Right ventricle myocardium inferior (tissue), 1 donor: ENCODE data around the gene NR3C2. TPM values are rescaled to one million over a fixed set of nuclear protein-coding genes. Genes with fewer than 3 reads are reported as not detected.
"Not testable (repeated sequence)": the region's sequence is repeated elsewhere in the genome, so short reads cannot be mapped to it uniquely, and the experiment has no call there.

Experiments used
- ATAC-seq: fragments of 200-7000 bp; cut with Tn5 transposase; one replicate; pipeline ENCODE4 v1.9.1; 2020; ENCODE audit warnings: mild to moderate bottlenecking, moderate library complexity
- DNase-seq: peaks from one replicate; pipeline ENCODE4 v3.0.0; 2021; ENCODE audit errors: missing footprints
- intact Hi-C: fragments of 100-400 bp; cut with DNase I; formaldehyde crosslinking; loops from one replicate; pipeline ENCODE4 v1.11.0; 2022
- total RNA-seq: library from RNA; stranded (reverse); fragmentation: NEBNext Ultra II Directional; extraction: Animal tissue kit (Norgen Biotek cat#: 25700); gene quantifications from one replicate; pipeline ENCODE4 v1.2.1, GENCODE V29; 2021
- donor health status: DM: no; HTN: yes; CAD: no; lungs with severe emphysema.

Gene NR3C2
- total RNA-seq, 1 donor from 2014 or later: 23.6 TPM

DNA sequence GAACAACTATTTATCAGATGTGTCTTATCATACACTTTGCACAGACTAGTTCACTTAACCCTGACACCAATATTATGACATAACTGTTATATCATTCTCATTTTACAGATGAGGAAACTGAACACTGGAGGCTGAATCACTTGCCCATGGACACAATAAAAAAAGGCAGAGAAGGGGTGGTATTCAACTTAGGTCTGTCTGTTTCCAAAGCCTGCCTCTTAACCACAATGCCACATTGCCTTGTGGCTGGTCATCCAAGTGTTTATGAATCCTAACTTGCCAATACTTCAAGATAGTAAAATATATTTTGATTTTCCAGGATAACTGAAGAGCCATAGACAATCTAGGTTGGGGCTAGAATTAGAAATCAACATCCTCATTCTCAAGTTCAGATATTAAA lies 327.8 kb downstream of the NR3C2 start:
- DNase-seq: no peak
- intact Hi-C loops: no loop called here

DNA sequence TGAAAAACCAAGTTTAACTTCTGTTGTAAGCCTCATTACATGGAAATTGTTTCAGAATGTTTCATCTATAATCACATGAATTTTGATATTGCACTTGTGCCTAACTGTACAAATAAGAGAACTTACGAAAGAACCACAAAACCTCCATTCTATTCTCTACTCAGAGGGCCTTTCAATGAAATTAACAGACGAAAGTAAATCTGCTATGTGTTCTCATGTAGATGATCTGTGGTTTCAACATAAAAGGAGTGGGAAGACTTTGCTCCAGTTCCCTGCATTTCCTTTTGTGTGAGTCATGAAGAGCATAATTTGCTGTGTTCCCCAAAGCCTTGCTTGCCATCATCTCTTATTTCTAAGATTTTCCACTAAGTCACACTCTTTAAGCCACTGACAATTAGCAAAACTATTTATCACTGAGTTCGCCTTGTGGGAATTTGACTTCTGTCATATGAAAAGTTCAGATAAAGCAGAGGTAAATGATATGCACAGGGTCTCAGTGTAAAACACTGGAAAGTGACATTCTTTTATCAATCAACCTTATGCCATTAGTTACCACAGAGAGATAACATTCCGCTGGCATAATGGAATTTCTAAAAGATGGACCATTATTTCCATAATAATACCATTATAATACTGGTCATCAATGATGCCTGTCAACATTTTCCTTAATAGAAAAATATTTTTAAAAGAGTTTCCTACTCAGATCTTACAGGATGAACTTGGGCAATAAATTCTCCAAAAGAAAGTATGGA lies 329.8 kb downstream of the NR3C2 start:
- intact Hi-C loops: no loop called here
- ATAC-seq (no peak), DNase-seq (no peak)

More for the DNA sequence above, 327.8 kb downstream of the NR3C2 start:
- no peak for ATAC-seq

DNA sequence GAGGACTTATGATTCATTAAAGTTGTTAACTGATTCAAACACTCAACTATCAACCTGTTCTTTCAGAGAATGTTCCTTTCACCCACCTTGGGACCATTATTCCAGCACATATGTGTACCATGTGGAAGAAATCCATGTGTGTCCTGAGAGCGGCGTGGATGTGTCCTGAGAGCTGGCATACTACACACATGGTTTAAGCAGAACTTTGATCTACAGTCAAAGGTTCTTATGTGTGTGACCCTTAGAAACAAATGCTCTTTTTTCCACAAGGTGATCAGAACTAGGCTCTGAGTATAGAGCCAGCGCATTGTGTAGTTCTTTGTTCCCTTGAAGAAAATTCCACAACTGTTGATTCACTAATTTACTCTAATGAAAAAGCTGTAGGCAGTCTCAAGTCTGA lies 332.0 kb downstream of the NR3C2 start:
- ATAC-seq (no peak), DNase-seq (no peak)
- intact Hi-C loops: no loop called here

DNA sequence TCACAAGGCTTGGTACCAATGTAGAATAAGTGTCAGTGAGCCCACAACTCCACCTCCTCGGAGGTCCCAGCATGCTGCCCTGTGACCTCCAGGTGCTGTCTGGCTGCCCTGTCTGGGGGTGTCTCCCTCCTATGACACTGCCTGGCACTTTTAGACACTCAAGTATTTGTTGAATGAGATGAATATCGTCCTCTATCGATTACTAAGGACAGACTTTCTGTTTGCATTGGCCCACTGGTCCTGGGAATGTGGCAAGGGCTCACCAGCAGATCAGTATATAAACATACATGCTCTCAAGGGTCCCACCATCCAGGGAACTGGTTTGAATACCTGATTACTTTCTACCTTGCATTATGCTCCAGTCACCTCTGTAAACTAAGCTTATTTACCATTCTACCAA lies 333.0 kb downstream of the NR3C2 start:
- no peak for DNase-seq
- intact Hi-C loops: no loop called here
- ATAC-seq: no peak

DNA sequence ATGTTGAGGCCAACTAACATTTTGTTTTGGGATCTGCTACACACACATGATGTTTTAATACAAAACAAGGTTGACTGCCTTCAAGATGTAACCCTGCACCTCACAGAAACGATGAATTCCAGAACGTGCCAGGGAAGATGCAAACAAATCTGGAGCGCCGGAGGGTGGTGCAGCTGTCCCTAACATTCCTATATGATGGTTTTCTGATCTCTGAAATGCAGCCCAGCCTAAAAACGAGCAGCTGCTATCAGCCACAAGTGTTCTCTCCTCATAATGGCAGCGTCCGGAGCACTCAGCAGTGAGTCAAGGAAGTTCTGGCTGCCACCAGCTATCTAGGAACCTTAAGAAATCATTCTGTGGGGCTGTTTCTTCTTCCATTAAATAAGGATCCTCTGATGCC lies 333.4 kb downstream of the NR3C2 start:
- DNase-seq (no peak), ATAC-seq (no peak)
- intact Hi-C loops: no loop called here

DNA sequence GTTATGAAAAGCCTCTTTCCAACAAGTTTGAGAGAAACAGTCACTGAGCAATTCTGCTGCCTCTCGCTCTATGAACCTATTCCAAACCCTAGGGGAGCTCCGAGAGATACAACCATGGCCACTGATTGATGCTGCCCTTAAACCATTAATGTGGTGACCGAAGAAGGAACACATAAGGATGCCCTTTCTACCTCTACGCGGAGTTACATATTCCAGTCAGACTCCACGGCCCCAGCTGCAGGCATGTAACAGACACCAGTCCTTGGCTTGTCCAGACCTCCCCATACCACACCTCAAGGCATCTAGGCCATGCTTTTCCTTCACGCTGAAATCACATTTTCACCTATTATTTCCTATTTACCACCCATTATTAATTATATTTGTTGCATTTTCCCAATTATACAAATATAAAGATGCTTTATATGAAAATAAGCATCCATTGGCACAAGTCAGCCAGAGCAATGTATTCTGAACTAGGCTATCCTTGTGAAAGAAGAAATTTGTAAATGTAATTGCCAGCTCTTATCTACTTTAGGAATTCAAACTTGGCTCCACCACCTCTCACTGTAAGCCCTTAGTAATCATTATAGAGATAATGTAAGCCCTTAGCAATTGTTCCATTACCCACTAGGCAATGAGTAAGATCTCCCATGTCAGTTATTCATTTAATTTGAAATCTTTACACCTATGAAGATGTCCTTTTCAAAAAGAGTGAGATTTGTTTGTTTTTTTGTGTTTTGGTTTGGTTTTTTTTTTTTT lies 338.4 kb downstream of the NR3C2 start:
- intact Hi-C loops: no loop called here
- no peak for DNase-seq
- ATAC-seq: peak; percentile 59

DNA sequence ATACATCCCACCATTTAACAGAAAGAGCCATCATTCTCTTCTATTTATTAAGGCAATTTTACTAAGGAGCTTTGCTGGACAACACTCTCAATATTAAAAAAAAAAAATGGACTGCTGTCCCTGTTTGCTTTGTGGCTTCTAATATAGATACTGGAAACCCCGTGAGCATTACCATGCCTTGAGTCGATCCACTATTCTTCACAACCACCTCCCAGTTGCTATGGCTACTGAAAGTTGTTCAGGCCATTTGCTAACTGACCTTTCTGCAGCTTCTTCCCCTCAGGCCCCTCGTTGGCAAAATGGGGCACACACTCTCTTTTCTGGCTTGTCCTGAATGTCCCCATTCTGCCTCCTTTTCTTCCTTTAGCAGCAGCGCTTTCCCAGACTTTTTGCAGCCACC lies 340.4 kb downstream of the NR3C2 start:
- intact Hi-C loops: no loop called here
- DNase-seq (no peak), ATAC-seq (no peak)

DNA sequence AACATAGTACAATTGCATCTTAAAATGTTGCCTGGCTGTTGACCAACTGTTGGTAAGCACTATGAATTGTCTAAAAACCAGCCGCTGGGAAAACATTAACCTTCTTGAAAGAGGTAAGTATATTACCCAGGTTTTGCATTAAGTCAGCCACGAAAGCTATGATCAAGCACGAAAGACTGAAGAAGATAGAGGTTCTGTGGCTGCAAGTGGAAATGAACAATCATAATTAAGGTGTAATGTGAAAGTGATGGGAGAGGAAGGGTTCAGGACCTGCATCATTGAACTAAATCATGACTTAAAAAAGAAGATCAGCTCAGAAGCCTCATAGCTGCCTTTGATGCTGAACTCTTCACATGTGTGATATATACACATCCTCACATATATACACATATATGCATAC lies 341.0 kb downstream of the NR3C2 start:
- DNase-seq: no peak
- intact Hi-C loops: no loop called here
- no peak for ATAC-seq

DNA sequence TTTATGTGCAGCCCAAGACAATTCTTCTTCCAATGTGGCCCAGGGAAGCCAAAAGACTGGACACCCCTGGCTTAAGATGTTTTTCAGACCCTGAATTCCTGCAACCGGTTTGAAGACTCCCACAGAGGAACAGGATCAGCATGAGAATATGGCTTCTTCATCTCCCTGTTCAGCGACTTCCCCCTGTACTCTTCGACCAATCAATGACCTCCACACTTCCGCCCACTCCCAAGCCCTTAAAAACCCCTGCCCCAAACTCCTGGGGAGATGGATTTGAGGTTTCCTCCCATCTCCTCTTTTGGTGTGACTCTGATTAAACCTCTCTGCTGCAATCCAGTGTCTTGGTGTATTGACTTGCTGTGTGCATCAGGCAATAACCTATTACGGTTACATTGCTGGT lies 344.4 kb downstream of the NR3C2 start:
- DNase-seq (no peak), ATAC-seq (no peak)
- intact Hi-C loops: no loop called here

DNA sequence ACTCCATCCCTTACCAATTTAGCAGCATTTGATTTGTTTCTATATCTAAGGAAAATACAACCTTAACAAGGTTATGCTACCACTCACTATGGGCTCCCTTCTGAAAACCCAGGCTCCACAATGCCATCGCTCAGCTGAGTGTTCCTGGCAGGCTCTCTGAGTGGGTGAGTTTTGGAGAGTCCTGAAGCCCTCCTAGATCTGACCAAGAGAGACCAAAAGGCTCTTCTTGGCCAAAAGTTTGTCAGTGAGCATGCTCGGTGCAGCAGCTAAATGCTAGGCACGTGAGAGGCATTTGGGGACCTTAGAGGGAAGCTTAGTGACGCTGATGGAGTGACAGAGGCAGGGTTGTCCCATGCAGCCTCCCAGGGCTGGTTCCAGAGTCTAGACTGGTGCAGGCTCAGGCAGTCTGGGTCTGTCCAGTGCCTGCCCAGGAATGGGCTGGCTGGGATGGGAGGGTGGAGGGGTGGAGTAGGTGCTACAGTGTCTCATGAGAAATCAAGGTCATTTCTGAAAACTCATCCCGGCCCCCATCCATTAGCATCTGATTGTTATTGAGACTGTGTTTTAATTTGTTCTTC lies 346.8 kb downstream of the NR3C2 start:
- no peak for DNase-seq
- intact Hi-C loops: no loop called here
- no peak for ATAC-seq

DNA sequence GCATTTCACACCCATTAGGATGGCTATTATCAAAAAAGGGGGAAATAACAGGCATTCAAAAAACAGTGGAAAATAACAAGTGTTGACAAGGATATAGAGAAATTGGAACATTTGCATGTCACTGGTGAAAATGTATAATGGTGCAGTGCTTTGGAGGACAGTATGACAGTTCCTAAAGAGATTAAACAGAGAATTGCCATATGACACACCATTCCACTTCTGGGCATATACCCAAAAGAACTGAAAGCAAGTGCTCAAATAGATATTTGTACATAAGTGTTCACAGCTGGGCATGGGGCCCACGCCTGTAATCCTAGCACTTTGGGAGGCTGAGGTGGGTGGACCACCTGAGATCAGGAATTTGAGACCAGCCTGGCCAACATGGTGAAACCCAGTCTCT lies 348.1 kb downstream of the NR3C2 start:
- DNase-seq (no peak), ATAC-seq (no peak)
- intact Hi-C loops: no loop called here

DNA sequence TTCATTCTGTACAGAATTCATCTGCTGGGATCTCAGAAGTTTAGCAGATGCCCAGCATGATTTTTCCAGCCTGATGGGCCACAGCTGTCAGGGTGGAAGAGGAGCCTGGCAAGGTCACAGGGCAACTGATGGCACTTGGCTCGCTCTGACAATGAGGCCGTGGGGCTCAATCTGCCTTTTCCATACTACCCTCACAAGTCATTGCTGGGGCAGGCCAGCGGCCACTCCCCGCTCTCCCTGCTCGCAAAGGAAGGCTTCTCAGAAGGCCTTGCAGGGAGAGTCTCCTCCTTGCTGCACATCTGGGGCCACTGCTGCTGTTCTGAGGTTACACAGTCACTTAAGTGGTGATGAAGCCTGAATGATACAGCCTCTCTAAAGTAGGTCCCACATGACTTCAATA lies 349.1 kb downstream of the NR3C2 start:
- intact Hi-C loops: no loop called here
- ATAC-seq (no peak), DNase-seq (no peak)

DNA sequence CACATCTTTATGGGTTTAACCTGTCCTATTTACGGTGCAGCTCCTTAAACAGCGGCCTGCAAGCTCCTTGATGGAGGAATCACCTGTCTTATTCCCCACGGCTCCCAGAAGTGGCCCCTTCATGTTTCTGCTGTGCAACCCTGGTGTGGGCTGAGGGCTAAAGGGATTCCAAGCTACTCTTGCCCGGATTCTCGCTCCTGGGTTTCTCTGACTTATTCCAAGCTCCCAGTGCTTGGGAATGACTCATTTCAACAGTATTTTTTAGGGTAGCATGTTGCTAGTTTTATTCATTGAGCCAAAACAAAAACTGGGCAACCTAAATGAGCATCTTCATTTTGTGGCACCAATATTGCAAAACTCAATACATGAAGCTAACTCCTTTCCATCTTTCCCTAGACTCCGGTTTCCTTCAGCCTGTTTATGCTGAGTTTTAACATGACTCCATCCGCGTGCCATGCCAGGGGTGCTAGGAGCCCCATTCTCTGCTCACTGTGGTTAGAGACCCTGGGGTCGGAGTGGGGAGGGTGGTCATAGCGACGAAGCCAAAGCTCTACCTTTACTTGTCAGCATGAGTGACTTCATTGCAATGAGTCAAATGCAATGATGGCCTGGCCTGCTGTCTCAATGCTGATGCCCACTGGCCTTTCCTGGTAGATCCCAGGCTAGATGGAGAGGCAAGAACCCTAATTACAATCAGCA lies 349.7 kb downstream of the NR3C2 start:
- DNase-seq: no peak
- no peak for ATAC-seq
- intact Hi-C loops: no loop called here

DNA sequence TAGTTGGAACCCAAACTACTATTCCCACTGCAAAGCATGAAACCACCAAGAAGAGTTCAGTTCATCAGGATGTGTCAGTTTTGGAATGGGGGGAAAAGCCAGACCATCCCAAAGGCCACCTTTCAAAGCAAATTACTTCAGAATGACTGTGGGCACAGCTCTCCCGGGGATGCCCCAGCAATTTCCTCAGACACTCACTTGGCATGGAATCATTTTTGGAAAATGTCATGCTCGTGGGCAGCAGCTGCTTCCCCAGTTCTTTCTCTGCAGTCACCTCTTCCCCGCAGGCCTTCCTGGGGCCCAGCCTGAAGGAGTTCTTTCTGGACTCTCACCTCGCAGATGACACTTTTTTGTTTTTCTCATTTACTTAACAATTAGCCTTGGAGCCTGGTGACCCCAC lies 350.3 kb downstream of the NR3C2 start:
- ATAC-seq (no peak), DNase-seq (no peak)
- intact Hi-C loops: no loop called here

DNA sequence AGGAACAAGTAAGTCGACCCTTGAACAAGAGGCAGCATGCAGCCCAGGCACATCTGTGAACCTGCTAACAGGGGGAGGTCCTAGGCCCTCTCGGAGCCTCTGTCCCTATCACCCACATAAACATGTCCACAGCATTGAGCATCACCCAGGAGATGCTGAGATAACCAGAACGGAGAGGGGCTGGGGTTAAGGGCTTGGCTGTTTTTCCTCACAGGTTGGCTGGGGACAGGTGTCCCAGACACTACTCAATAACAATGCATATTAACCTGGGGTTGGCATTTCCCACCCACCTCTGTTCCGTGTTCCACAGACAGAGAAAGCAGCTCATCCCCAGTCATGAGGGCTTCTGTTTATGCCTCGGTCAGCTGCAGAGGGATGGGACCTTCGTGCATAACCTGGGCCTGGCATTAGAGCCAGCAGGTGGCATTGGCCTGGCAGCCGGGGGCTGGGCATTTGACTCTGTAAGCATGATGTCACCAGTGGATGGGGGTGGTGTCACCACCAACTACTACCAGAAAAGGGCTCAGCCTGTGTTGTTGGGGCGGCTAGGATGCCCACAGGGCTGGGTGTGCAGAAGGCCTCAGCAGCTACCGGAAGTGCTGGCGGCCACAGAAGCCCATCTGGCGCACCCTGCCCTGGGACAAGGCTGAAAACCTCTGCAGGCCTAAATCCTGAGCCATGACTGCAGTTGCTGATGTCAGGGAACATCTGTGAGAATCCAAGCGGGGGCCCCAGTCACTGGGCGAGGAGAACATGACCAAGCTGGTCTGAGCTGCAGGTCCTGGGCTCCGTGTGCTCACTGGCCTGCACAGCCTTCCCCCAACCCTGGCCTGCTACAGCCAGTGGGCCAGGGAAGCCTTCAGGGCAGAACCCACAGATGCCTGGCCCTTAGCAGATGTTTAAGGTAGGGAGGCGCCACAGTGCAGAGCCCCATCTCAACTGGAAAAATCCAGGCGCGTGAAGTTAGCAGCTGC lies 351.4 kb downstream of the NR3C2 start:
- DNase-seq: no peak
- no peak for ATAC-seq
- intact Hi-C loops: no loop called here

DNA sequence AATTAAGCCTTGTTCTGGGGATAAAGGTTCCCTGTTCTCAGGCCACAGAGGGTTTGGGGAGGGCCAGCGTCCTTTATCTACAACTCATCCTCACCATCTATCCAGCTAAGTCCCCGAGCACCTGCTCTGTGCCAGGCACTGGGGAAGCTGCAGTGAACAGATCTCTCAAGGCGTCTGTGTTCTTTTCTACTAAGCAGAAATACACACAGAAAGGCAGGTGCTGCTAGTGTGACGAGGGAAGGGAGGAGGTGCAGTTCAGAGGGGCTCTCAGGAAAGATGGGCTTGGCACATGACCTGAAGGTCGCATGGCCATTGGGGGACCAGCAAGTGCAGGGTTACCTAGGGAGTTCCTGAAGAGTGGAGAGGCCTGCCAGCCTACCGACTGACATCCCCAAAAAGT lies 352.2 kb downstream of the NR3C2 start:
- no peak for DNase-seq
- ATAC-seq: no peak
- intact Hi-C loops: no loop called here

DNA sequence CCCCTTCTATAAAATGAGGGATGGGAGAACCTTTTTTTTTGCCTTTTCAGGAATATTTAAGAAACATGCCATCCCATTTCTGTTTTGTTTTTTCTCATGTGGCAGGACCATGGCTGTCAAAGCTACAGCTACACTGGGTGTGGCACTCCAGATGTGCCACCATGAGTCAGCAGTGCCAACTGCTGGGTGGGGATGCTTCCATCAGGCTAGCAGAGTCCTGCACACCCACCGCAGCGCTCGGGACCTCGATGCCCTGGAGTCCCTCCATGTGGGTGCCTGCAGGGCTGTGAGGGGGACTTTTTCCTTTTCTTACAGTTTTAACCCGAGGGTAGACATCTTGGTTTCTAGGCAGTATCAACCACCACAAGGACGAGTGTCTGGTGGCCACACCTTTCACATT lies 352.6 kb downstream of the NR3C2 start:
- intact Hi-C loops: no loop called here
- DNase-seq (no peak), ATAC-seq (no peak)

DNA sequence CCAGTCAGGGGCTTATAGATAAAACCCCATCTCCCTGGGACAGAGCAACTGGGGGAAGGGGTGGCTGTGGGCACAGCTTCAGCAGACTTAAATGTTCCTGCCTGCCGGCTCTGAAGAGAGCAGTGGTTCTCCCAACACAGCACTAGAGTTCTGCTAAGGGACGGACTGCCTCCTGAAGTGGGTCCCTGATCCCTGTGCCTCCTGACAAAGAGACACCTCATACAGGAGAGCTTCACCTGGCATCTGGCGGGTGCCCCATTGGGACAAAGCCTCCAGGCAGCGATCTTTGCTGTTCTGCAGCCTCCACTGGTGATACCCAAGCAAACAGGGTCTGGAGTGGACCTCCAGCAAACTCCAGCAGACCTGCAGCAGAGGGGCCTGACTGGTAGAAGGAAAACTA lies 359.1 kb downstream of the NR3C2 start:
- ATAC-seq, DNase-seq, intact Hi-C loops: not testable (repeated sequence)

DNA sequence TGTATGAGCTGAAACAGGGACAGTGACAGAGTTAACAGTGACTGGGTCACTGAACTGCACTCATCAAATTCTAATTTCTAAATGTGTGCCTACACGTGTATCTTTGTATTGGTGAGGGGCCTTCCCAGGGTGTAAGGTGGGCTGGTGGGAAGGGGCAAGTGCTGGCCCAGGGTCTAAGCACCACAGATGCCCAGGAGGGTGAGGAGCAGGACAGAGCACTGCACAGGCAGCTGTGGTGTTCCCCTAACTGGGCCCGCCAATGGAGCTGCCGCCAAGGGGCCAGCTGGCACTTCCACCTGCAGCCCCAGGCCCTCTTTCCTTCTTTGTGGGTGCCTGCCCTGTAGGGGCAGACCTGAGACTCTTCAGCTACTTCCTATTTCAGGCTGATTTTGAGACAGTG lies 360.5 kb downstream of the NR3C2 start:
- ATAC-seq (peak; percentile 26), DNase-seq (no peak)
- intact Hi-C loops: no loop called here
